Neural cell (in vitro differentiated cells): ENCODE data around the gene PRKAA2. TPM values are rescaled to one million over a fixed set of nuclear protein-coding genes. Genes with fewer than 3 reads are reported as not detected.

ENCODE experiments used
- H2AFZ ChIP-seq: fragments of 200-600, 300-800 bp; sonication (generic), shearing (Covaris generic); 2 replicates; pipeline ENCODE4 v1.6.0; 2014; ENCODE audit warnings: low read depth, mild to moderate bottlenecking, antibody characterized with exemption, low read length, moderate library complexity
- H3F3A ChIP-seq: fragments of 200-600 bp; shearing (Covaris generic); 2 replicates; pipeline ENCODE4 v1.6.1; 2016; ENCODE audit warnings: mild to moderate bottlenecking, moderate library complexity, mixed read lengths, antibody characterized with exemption, low read length; ENCODE audit not compliant: insufficient read depth, poor library complexity, severe bottlenecking
- H3K27ac ChIP-seq: fragments of 200-600, 300-800 bp; sonication (generic), shearing (Covaris generic); 2 replicates; pipeline ENCODE4 v1.5.1; 2014; ENCODE audit warnings: mild to moderate bottlenecking, low read length, moderate library complexity
- H3K27me3 ChIP-seq: fragments of 300-800, 200-600 bp; sonication (generic), shearing (Covaris generic); 2 replicates; pipeline ENCODE4 v1.6.0; 2014; ENCODE audit warnings: mild to moderate bottlenecking, low read depth, low read length, moderate library complexity; ENCODE audit not compliant: insufficient read depth
- H3K36me3 ChIP-seq: fragments of 300-800, 200-600 bp; sonication (generic), shearing (Covaris generic); 2 replicates; pipeline ENCODE4 v1.5.1; 2014; ENCODE audit warnings: mild to moderate bottlenecking, antibody characterized with exemption, low read length, moderate library complexity; ENCODE audit not compliant: insufficient read depth
- H3K4me2 ChIP-seq: fragments of 300-800, 200-600 bp; sonication (generic), shearing (Covaris generic); 2 replicates; pipeline ENCODE4 v1.6.0; 2014; ENCODE audit warnings: mild to moderate bottlenecking, low read length
- H3K4me3 ChIP-seq: fragments of 300-800, 200-600 bp; sonication (generic), shearing (Covaris generic); 2 replicates; pipeline ENCODE4 v1.5.1; 2014; ENCODE audit warnings: mild to moderate bottlenecking, low read length, moderate library complexity
- H3K79me2 ChIP-seq: fragments of 200-600 bp; shearing (Covaris generic); replicated peaks from 2 replicates; pipeline ENCODE4 v1.6.0; 2014; ENCODE audit warnings: mild to moderate bottlenecking, low read length, moderate library complexity; ENCODE audit not compliant: insufficient read depth
- H3K9ac ChIP-seq: fragments of 300-800, 200-600 bp; sonication (generic), shearing (Covaris generic); 2 replicates; pipeline ENCODE4 v1.6.1; 2016; ENCODE audit warnings: mild to moderate bottlenecking, low read length, mixed read lengths
- H3K9me2 ChIP-seq: fragments of 200-600 bp; shearing (Covaris generic); 2 replicates; pipeline ENCODE4 v1.6.1; 2016; ENCODE audit warnings: mild to moderate bottlenecking, low read length, mixed read lengths; ENCODE audit not compliant: insufficient read depth
- H3K9me3 ChIP-seq: fragments of 200-600, 300-800 bp; sonication (generic), shearing (Covaris generic); 2 replicates; pipeline ENCODE4 v1.6.1; 2016; ENCODE audit warnings: mild to moderate bottlenecking, mixed run types, low read length, moderate library complexity, mixed read lengths
- H4K20me1 ChIP-seq: fragments of 200-600 bp; shearing (Covaris generic); 2 replicates; pipeline ENCODE4 v1.6.1; 2016; ENCODE audit warnings: mild to moderate bottlenecking, mixed run types; ENCODE audit not compliant: insufficient read depth
- CTCF ChIP-seq: fragments of 450-650 bp; IDR thresholded peaks from 2 replicates; pipeline ENCODE4 v1.5.1; 2014; ENCODE audit warnings: antibody characterized with exemption, mild to moderate bottlenecking, moderate library complexity; ENCODE audit not compliant: poor library complexity, severe bottlenecking
- EP300 ChIP-seq: fragments of 450-650 bp; conservative IDR thresholded peaks from 2 replicates; pipeline ENCODE4 v1.6.1; 2014; ENCODE audit warnings: antibody characterized with exemption, mild to moderate bottlenecking, moderate library complexity; ENCODE audit not compliant: poor library complexity, severe bottlenecking
- EZH2 ChIP-seq: fragments of 200-600, 300-800 bp; shearing (Covaris generic), sonication (generic); IDR thresholded peaks from 2 replicates; pipeline ENCODE4 v1.6.1; 2014; ENCODE audit warnings: antibody characterized with exemption, low read length, borderline replicate concordance, mild to moderate bottlenecking; ENCODE audit not compliant: insufficient read depth, poor library complexity, severe bottlenecking
- MXI1 ChIP-seq: fragments of 450-650 bp; conservative IDR thresholded peaks from 2 replicates; pipeline ENCODE4 v1.6.1; 2014; ENCODE audit warnings: antibody characterized with exemption, mild to moderate bottlenecking; ENCODE audit not compliant: poor library complexity, severe bottlenecking
- POLR2AphosphoS5 ChIP-seq: IDR thresholded peaks from 2 replicates; pipeline ENCODE4 v1.6.1; 2012
- RAD21 ChIP-seq: fragments of 450-650 bp; conservative IDR thresholded peaks from 2 replicates; pipeline ENCODE4 v1.6.1; 2014; ENCODE audit warnings: antibody characterized with exemption, mild to moderate bottlenecking, moderate library complexity
- REST ChIP-seq: IDR thresholded peaks from 2 replicates; pipeline ENCODE4 v1.6.1; 2012; ENCODE audit warnings: borderline replicate concordance
- SMC3 ChIP-seq: fragments of 450-650 bp; conservative IDR thresholded peaks from 2 replicates; pipeline ENCODE4 v1.6.1; 2014; ENCODE audit warnings: antibody characterized with exemption, mild to moderate bottlenecking, moderate library complexity; ENCODE audit not compliant: poor library complexity
- TAF1 ChIP-seq: IDR thresholded peaks from 2 replicates; pipeline ENCODE4 v1.6.1; 2012; ENCODE audit warnings: low read depth
- polyA plus RNA-seq: library from polyadenylated mRNA; depleted of rRNA; stranded (reverse); fragments of >200 nt; gene quantifications from 2 replicates; pipeline ENCODE4 v1.2.3, GENCODE V29; 2014

The PRKAA2 gene
- polyA plus RNA-seq, 1 donor from 2014 or later = 20.0 TPM

- Histone ChIP-seq H3F3A (no peaks in the 10 kb centered on the region), H3K9me2 (no peaks in the 10 kb centered on the region), H3K4me3 (no peak overlapping the region), H3K36me3 (no peaks in the 10 kb centered on the region), H3K9ac (no peak overlapping the region), H2AFZ (no peak overlapping the region), H4K20me1 (no peaks in the 10 kb centered on the region), H3K9me3 (no peaks in the 10 kb centered on the region), H3K27me3 (no peaks in the 10 kb centered on the region), H3K27ac (no peak overlapping the region), H3K79me2 (no peaks in the 10 kb centered on the region), H3K4me2 (no peak overlapping the region)
- TF ChIP-seq CTCF (no peak), REST (no peak), MXI1 (no peak), POLR2AphosphoS5 (no peak), SMC3 (no peak), RAD21 (no peak), TAF1 (no peak)
Observed at GRCh38 chr1:56638248-56638647, 6.9 kb upstream of the PRKAA2 start.

GRCh38 chr1:56639211-56639610, 5.9 kb upstream of the PRKAA2 start:
- Histone ChIP-seq H3K9me2 (no peaks in the 10 kb centered on the region), H3K27ac (no peak overlapping the region), H3K4me3 (no peak overlapping the region), H3K9me3 (no peaks in the 10 kb centered on the region), H2AFZ (no peak overlapping the region), H3K36me3 (no peaks in the 10 kb centered on the region), H3K79me2 (no peaks in the 10 kb centered on the region), H3K27me3 (no peaks in the 10 kb centered on the region), H4K20me1 (no peaks in the 10 kb centered on the region), H3K4me2 (no peak overlapping the region), H3K9ac (no peak overlapping the region), H3F3A (no peaks in the 10 kb centered on the region)
- TF ChIP-seq SMC3 = no peak
- no peak for TF ChIP-seq EZH2
- TF ChIP-seq REST = no peak
- no peak for TF ChIP-seq EP300
- no peak for TF ChIP-seq POLR2AphosphoS5
- TF ChIP-seq RAD21 = no peak
- TF ChIP-seq TAF1 = no peak
- TF ChIP-seq CTCF = no peak
- no peak for TF ChIP-seq MXI1
